Bronchial epithelial cell (primary cell): ENCODE measurements around the gene PRM3. TPM values are rescaled to one million over a fixed set of nuclear protein-coding genes. Genes with fewer than 3 reads are reported as not detected.

Experiments
- DNase-seq: peaks from one replicate; pipeline ENCODE4 v3.0.0-alpha.2; 2010; ENCODE audit warnings: low read depth
- FAIRE-seq: peaks from 2 replicates; lab custom pipeline; 2011; peaks lifted over from hg19 to GRCh38; lab: Jason Lieb, UNC
- H3K27me3 ChIP-seq: 2 replicates; pipeline ENCODE4 v1.5.1; 2011; ENCODE audit warnings: low read length; ENCODE audit not compliant: control insufficient read depth, insufficient read depth
- H3K36me3 ChIP-seq: 2 replicates; pipeline ENCODE4 v1.5.1; 2011; ENCODE audit warnings: low read length; ENCODE audit not compliant: control insufficient read depth, insufficient read depth
- H3K4me3 ChIP-seq: 2 replicates; pipeline ENCODE4 v1.5.1; 2011; ENCODE audit warnings: mild to moderate bottlenecking, low read depth, low read length, control low read depth
- CTCF ChIP-seq: IDR thresholded peaks from 2 replicates; pipeline ENCODE4 v1.5.1; 2011; ENCODE audit warnings: mild to moderate bottlenecking, moderate library complexity, low read length, control low read depth, inconsistent platforms; ENCODE audit not compliant: insufficient read depth, severe bottlenecking
- total RNA-seq: library from RNA; depleted of rRNA; stranded (reverse); fragments of >200 nt; gene quantifications from 2 replicates; pipeline ENCODE4 v1.2.1, GENCODE V29; 2014

Gene PRM3
- total RNA-seq, 1 donor from 2014 or later: not detected

GRCh38 chr16:11296706-11297491, 23.5 kb upstream of the PRM3 start:
- peak; percentile 53 for DNase-seq
- Histone ChIP-seq H3K27me3 (no peaks in the 10 kb centered on the region), H3K4me3 (no peak overlapping the region), H3K36me3 (no peaks in the 10 kb centered on the region)
- FAIRE-seq: no peak
- TF ChIP-seq CTCF: no peak

- no peaks in the 10 kb centered on the region for H3K27me3 ChIP-seq
- H3K36me3 ChIP-seq: no peaks in the 10 kb centered on the region
- FAIRE-seq: no peak
- H3K4me3 ChIP-seq: no peak overlapping the region
- no peak for DNase-seq
- no peak for TF ChIP-seq CTCF
Measured at GRCh38 chr16:11296351-11296705, 22.9 kb upstream of the PRM3 start.

DNA sequence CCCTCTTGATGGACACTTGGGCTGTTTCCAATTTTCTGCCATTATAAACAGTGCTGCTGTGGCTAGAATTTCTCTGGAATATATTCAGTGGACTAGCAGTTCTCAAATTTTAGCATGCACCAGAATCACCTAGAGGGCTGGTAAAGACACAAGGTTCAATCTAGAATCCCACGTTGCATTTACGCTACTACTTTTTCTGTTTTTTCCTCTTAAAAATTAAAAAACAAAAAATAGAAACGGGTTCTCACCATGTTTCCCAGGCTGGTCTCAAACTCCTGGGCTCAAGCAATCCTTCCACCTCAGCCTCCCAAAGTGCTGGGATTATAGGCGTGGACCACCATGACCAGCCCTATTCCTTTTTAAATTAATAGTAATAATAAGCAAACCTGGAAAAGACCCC, 22.2 kb upstream of the PRM3 start:
- peaks cover 2% of the 10 kb centered on the region for H3K27me3 ChIP-seq
- FAIRE-seq (no peak), DNase-seq (no peak)
- no peaks in the 10 kb centered on the region for H3K36me3 ChIP-seq
- TF ChIP-seq CTCF: no peak
- H3K4me3 ChIP-seq: no peak overlapping the region

- H3K4me3 ChIP-seq: no peak overlapping the region
- peaks cover 8% of the 10 kb centered on the region for H3K27me3 ChIP-seq
- FAIRE-seq (no peak), DNase-seq (no peak)
- no peak for TF ChIP-seq CTCF
- H3K36me3 ChIP-seq: no peaks in the 10 kb centered on the region
Measured at GRCh38 chr16:11292076-11292748, 18.8 kb upstream of the PRM3 start.

DNA sequence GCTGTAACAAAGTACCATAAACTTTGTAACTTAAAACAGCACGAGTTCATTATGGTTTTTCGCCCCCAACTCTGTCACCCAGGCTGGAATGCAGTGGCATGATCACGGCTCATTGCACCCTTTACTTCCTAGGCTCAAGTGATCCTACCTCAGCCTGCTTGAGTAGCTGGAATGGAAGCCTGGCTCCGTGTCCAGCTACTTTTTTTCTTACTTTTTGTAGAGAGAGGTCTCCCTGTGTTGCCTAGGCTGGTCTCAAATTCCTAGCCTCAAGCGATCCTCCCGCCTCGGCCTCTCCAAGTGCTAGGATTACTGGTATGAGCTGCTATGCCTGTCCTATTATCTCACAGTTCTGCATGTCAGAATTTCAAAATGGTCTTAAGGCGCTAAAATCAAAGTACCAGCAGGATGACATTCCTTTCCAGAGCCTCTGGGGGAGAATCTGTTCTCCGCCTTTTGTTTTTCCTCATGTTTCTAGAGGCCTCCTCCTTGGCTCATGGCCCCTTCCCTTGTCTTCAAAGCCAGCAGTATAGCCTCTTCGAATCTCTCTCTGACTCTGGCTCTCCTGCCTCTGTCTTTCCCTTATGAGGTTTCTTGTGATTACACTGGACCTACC, 17.8 kb upstream of the PRM3 start:
- TF ChIP-seq CTCF: no peak

More for the DNA sequence above, 17.8 kb upstream of the PRM3 start:
- Histone ChIP-seq H3K36me3 (no peaks in the 10 kb centered on the region), H3K4me3 (no peak overlapping the region), H3K27me3 (peaks cover 8% of the 10 kb centered on the region)
- DNase-seq: no peak
- FAIRE-seq: no peak
